ENCODE data around the gene CIT. TPM values are rescaled to one million over a fixed set of nuclear protein-coding genes. Genes with fewer than 3 reads are reported as not detected.

Gene CIT
- total RNA-seq, 1 experiment from 2014 or later: 58.9 TPM

DNA sequence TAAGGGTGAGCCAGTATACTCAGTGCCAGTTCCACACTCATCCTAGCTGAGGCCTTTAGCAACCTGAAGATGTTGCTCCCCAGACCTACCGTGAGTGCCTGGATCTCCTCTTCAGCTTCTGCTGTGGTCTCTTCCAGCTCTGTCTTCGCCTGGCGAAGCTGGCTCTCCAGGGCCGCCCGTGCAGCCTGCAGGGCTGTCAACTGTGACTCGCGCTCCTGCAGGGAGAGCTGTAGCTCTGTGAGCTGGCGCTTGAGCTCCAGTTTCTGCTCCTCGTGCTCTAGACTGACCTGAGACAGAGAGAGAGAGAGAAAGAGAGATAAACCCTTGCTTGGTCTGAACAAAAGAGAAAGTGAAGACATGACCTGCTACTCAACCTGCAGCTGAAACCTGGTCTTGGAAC lies 125.2 kb downstream of the CIT start:
- Histone ChIP-seq H4K20me1 (ENCODE audit: low read length) (no peaks in the 10 kb centered on the region), H3K27ac (ENCODE audit: low read length) (no peak overlapping the region), H3K36me3 (ENCODE audit: low read depth, low read length) (peaks cover 50% of the 10 kb centered on the region), H3K4me3 (ENCODE audit: low read length) (no peak overlapping the region), H3K9me2 (replicated peaks; ENCODE audit: low read length) (no peaks in the 10 kb centered on the region), H2AFZ (ENCODE audit: low read length) (no peak overlapping the region), H3K9ac (ENCODE audit: low read length) (no peak overlapping the region), H3K4me2 (ENCODE audit: low read length) (no peak overlapping the region), H3K4me1 (ENCODE audit: insufficient read depth, low read length) (no peaks in the 10 kb centered on the region), H3K27me3 (ENCODE audit: low read length) (no peaks in the 10 kb centered on the region), H3K9me3 (ENCODE audit: low read length) (no peaks in the 10 kb centered on the region), H3K79me2 (ENCODE audit: low read length) (no peaks in the 10 kb centered on the region), H3F3A (ENCODE audit: low read length, unreplicated experiment) (no peaks in the 10 kb centered on the region)
- no peak for DNase-seq
- POLR2A ChIA-PET (ENCODE audit: unreplicated experiment): no interaction called here
- TF ChIP-seq EZH2 (IDR thresholded peaks at IDR 0.05; ENCODE audit: low read length, unreplicated experiment): no peak
- no peak for TF ChIP-seq EZH2phosphoT487 (IDR thresholded peaks at IDR 0.05; ENCODE audit: borderline replicate concordance, low read length)
- TF ChIP-seq, protein P1, sequence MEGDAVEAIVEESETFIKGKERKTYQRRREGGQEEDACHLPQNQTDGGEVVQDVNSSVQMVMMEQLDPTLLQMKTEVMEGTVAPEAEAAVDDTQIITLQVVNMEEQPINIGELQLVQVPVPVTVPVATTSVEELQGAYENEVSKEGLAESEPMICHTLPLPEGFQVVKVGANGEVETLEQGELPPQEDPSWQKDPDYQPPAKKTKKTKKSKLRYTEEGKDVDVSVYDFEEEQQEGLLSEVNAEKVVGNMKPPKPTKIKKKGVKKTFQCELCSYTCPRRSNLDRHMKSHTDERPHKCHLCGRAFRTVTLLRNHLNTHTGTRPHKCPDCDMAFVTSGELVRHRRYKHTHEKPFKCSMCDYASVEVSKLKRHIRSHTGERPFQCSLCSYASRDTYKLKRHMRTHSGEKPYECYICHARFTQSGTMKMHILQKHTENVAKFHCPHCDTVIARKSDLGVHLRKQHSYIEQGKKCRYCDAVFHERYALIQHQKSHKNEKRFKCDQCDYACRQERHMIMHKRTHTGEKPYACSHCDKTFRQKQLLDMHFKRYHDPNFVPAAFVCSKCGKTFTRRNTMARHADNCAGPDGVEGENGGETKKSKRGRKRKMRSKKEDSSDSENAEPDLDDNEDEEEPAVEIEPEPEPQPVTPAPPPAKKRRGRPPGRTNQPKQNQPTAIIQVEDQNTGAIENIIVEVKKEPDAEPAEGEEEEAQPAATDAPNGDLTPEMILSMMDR (conservative IDR thresholded peaks at IDR 0.05; ENCODE audit: low read depth, low read length): no peak
- BruUV-seq (replicated peaks): no TSS peak
- intact Hi-C loops (cut with micrococcal nuclease): no loop called here
- CTCF ChIA-PET: no interaction called here
- ATAC-seq: peak; percentile 33; the same call in 1 of the 2 replicates

DNA sequence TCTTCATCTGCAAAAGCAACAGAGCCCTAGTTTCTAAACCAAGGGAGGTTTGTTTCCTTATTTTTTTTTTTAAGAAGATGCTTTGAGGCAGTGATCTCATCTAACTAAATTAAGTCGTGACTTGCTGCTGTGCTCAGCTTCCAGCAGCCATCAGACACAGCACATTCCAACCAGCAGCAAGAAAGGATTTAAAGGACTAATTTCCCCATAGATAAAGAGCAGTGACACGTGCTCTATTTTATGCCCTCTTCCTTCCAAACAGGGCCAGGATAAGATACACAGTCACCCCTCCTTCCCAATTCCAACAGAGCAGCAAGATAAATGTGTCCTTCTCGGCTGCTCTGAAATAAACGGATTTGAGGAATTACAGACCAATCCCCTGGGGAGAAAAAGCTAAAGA lies 127.5 kb downstream of the CIT start:
- DNase-seq (no peak), ATAC-seq (no peak)
- Histone ChIP-seq H3K4me3 (ENCODE audit: low read length) (no peak overlapping the region), H3K27me3 (ENCODE audit: low read length) (no peaks in the 10 kb centered on the region), H4K20me1 (ENCODE audit: low read length) (no peaks in the 10 kb centered on the region), H3K4me1 (ENCODE audit: insufficient read depth, low read length) (no peaks in the 10 kb centered on the region), H3K9me3 (ENCODE audit: low read length) (peaks cover 21% of the 10 kb centered on the region), H3K27ac (ENCODE audit: low read length) (no peak overlapping the region), H3K36me3 (ENCODE audit: low read depth, low read length) (peaks cover 58% of the 10 kb centered on the region), H3F3A (ENCODE audit: low read length, unreplicated experiment) (no peaks in the 10 kb centered on the region), H3K9me2 (replicated peaks; ENCODE audit: low read length) (no peaks in the 10 kb centered on the region), H3K79me2 (ENCODE audit: low read length) (no peaks in the 10 kb centered on the region), H3K9ac (ENCODE audit: low read length) (no peak overlapping the region), H3K4me2 (ENCODE audit: low read length) (no peak overlapping the region), H2AFZ (ENCODE audit: low read length) (no peak overlapping the region)
- BruUV-seq (replicated peaks): no TSS peak
- ChIA-PET POLR2A (ENCODE audit: unreplicated experiment) (no interaction called here), CTCF (no interaction called here)
- intact Hi-C loops (cut with micrococcal nuclease): no loop called here
- TF ChIP-seq EZH2 (IDR thresholded peaks at IDR 0.05; ENCODE audit: low read length, unreplicated experiment): no peak
- no peak for TF ChIP-seq EZH2phosphoT487 (IDR thresholded peaks at IDR 0.05; ENCODE audit: borderline replicate concordance, low read length)
- TF ChIP-seq, protein P1 (conservative IDR thresholded peaks at IDR 0.05; ENCODE audit: low read depth, low read length): no peak

DNA sequence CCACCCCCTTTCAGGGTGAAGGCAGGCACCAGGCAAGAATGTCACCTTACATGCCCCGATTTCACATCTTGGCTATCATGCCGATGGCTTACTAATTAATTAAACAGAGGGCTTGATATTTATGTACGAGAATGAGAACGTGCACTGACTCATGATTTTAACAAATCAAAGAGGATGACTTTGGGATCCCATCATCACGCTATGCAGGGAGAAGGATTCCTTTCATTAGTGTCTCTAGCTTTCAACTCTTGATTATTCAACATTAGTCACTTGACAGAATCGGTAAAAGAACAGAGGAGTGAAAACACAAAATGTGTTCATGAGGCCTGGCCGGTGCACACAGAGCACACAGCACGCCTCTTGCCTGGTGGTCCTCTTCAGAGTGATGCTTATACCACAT lies 128.6 kb downstream of the CIT start:
- CTCF ChIA-PET: no interaction called here
- no peaks in the 10 kb centered on the region for H3K27me3 ChIP-seq (ENCODE audit: low read length)
- H3F3A ChIP-seq (ENCODE audit: low read length, unreplicated experiment): no peaks in the 10 kb centered on the region
- H3K36me3 ChIP-seq (ENCODE audit: low read depth, low read length): peaks cover 60% of the 10 kb centered on the region
- TF ChIP-seq EZH2 (IDR thresholded peaks at IDR 0.05; ENCODE audit: low read length, unreplicated experiment) (no peak), EZH2phosphoT487 (IDR thresholded peaks at IDR 0.05; ENCODE audit: borderline replicate concordance, low read length) (no peak)
- TF ChIP-seq, protein P1 (conservative IDR thresholded peaks at IDR 0.05; ENCODE audit: low read depth, low read length): no peak
- H3K4me2 ChIP-seq (ENCODE audit: low read length): no peak overlapping the region
- peaks cover 22% of the 10 kb centered on the region for H3K9me3 ChIP-seq (ENCODE audit: low read length)
- H3K27ac ChIP-seq (ENCODE audit: low read length): 0 out of 2 replicates have a peak overlapping the region, but pooled peaks have one; percentile 18
- DNase-seq (peak; percentile 22), ATAC-seq (peak; percentile 51)
- no peak overlapping the region for H3K9ac ChIP-seq (ENCODE audit: low read length)
- H3K79me2 ChIP-seq (ENCODE audit: low read length): no peaks in the 10 kb centered on the region
- H2AFZ ChIP-seq (ENCODE audit: low read length): no peak overlapping the region
- no peak overlapping the region for H3K4me3 ChIP-seq (ENCODE audit: low read length)
- H3K9me2 ChIP-seq (replicated peaks; ENCODE audit: low read length): no peaks in the 10 kb centered on the region
- no TSS peak for BruUV-seq (replicated peaks)
- POLR2A ChIA-PET (ENCODE audit: unreplicated experiment): no interaction called here
- H4K20me1 ChIP-seq (ENCODE audit: low read length): no peaks in the 10 kb centered on the region
- intact Hi-C loops (cut with micrococcal nuclease): no loop called here
- H3K4me1 ChIP-seq (ENCODE audit: insufficient read depth, low read length): no peaks in the 10 kb centered on the region
